ENCODE results near the gene HS3ST5.
"Not testable (repeated sequence)": the region's sequence is repeated elsewhere in the genome, so short reads cannot be mapped to it uniquely, and the experiment has no call there.

Gene HS3ST5

GRCh38 chr6:114084327-114084890, 258.4 kb downstream of the HS3ST5 start:
- DNase-seq: no peak

- no peak for DNase-seq
Observed at GRCh38 chr6:114083251-114083650, 259.6 kb downstream of the HS3ST5 start.

- DNase-seq: no peak
Observed at GRCh38 chr6:114081730-114082129, 261.1 kb downstream of the HS3ST5 start.

- no peak for DNase-seq
Observed at GRCh38 chr6:114080891-114081510, 261.8 kb downstream of the HS3ST5 start.

- not testable (repeated sequence) for DNase-seq
Observed at GRCh38 chr6:114080410-114080809, 262.4 kb downstream of the HS3ST5 start.

GRCh38 chr6:114075777-114076176, 267.0 kb downstream of the HS3ST5 start:
- DNase-seq: no peak

GRCh38 chr6:114075300-114075699, 267.5 kb downstream of the HS3ST5 start:
- DNase-seq: no peak

GRCh38 chr6:114068771-114069170, 274.1 kb downstream of the HS3ST5 start:
- DNase-seq: no peak

GRCh38 chr6:114068116-114068515, 274.7 kb downstream of the HS3ST5 start:
- DNase-seq: no peak

- DNase-seq: no peak
Observed at GRCh38 chr6:114064862-114065261, 278.0 kb downstream of the HS3ST5 start.

GRCh38 chr6:114063956-114064355, 278.9 kb downstream of the HS3ST5 start:
- DNase-seq: no peak

- DNase-seq: no peak
Observed at GRCh38 chr6:114062199-114062598, 280.6 kb downstream of the HS3ST5 start.

- DNase-seq: no peak
Observed at GRCh38 chr6:114061741-114062140, 281.1 kb downstream of the HS3ST5 start.

GRCh38 chr6:114061116-114061515, 281.7 kb downstream of the HS3ST5 start:
- DNase-seq: no peak

GRCh38 chr6:114058435-114058834, 284.4 kb downstream of the HS3ST5 start:
- no peak for DNase-seq

GRCh38 chr6:114055763-114056162, 287.1 kb downstream of the HS3ST5 start:
- no peak for DNase-seq

- no peak for DNase-seq
Observed at GRCh38 chr6:114055349-114055748, 287.5 kb downstream of the HS3ST5 start.

- no peak for DNase-seq
Observed at GRCh38 chr6:114053791-114054190, 289.0 kb downstream of the HS3ST5 start.

GRCh38 chr6:114052141-114052540, 290.7 kb downstream of the HS3ST5 start:
- DNase-seq: no peak

GRCh38 chr6:114051031-114051430, 291.8 kb downstream of the HS3ST5 start:
- DNase-seq: no peak

GRCh38 chr6:114049367-114049966, 293.4 kb downstream of the HS3ST5 start:
- DNase-seq: no peak

- DNase-seq: not testable (repeated sequence)
Observed at GRCh38 chr6:114044566-114044965, 298.3 kb downstream of the HS3ST5 start.

- no peak for DNase-seq
Observed at GRCh38 chr6:114042267-114043016, 300.4 kb downstream of the HS3ST5 start.

GRCh38 chr6:114040871-114041270, 302.0 kb downstream of the HS3ST5 start:
- DNase-seq: no peak

All from NCI-H2171 (cell line).